Measurements from ENCODE around the gene STOML1.

Gene STOML1

GRCh38 chr15:73930371-73930770 is 61.7 kb downstream of the STOML1 start:
- H3K27me3 ChIP-seq: peaks cover 16% of the 10 kb centered on the region
- no peak for DNase-seq
- no peak overlapping the region for H3K4me3 ChIP-seq (ENCODE audit: low read depth, low read length)
- no peaks in the 10 kb centered on the region for H3K9me3 ChIP-seq
- no peaks in the 10 kb centered on the region for H3K36me3 ChIP-seq
- H3K4me1 ChIP-seq: peaks cover 11% of the 10 kb centered on the region
- TF ChIP-seq, protein P1, sequence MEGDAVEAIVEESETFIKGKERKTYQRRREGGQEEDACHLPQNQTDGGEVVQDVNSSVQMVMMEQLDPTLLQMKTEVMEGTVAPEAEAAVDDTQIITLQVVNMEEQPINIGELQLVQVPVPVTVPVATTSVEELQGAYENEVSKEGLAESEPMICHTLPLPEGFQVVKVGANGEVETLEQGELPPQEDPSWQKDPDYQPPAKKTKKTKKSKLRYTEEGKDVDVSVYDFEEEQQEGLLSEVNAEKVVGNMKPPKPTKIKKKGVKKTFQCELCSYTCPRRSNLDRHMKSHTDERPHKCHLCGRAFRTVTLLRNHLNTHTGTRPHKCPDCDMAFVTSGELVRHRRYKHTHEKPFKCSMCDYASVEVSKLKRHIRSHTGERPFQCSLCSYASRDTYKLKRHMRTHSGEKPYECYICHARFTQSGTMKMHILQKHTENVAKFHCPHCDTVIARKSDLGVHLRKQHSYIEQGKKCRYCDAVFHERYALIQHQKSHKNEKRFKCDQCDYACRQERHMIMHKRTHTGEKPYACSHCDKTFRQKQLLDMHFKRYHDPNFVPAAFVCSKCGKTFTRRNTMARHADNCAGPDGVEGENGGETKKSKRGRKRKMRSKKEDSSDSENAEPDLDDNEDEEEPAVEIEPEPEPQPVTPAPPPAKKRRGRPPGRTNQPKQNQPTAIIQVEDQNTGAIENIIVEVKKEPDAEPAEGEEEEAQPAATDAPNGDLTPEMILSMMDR (IDR thresholded peaks at IDR 0.05; ENCODE audit: low read depth, low read length): no peak

- Histone ChIP-seq H3K4me1 (peaks cover 24% of the 10 kb centered on the region), H3K27me3 (peaks cover 16% of the 10 kb centered on the region), H3K9me3 (no peaks in the 10 kb centered on the region), H3K4me3 (ENCODE audit: low read depth, low read length) (no peak overlapping the region), H3K36me3 (no peaks in the 10 kb centered on the region)
- no peak for DNase-seq
- TF ChIP-seq, protein P1 (IDR thresholded peaks at IDR 0.05; ENCODE audit: low read depth, low read length): no peak
Measured at GRCh38 chr15:73928971-73929627, 63.0 kb downstream of the STOML1 start.

Data from BE2C (cell line).